ENCODE data around the gene INSR.

DNA sequence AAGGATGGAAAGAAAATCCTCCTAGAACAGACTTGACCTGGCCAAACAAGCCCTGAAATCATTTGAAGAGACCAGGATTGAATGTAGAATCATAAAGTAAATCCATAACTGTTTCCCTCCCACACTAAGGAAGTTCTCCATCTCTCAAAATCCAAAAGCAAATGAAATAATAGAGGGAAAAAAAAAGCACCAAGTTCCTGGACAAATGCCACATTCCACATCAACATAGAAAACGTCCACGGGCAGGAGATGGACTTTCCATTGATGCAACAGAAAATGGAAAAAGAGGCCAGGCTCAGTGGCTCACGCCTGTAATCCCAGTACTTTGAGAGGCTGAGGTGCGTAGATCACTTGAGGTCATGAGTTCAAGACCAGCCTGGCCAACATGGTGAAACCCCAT is 56.2 kb downstream of the INSR start:
- TF ChIP-seq, protein P1, sequence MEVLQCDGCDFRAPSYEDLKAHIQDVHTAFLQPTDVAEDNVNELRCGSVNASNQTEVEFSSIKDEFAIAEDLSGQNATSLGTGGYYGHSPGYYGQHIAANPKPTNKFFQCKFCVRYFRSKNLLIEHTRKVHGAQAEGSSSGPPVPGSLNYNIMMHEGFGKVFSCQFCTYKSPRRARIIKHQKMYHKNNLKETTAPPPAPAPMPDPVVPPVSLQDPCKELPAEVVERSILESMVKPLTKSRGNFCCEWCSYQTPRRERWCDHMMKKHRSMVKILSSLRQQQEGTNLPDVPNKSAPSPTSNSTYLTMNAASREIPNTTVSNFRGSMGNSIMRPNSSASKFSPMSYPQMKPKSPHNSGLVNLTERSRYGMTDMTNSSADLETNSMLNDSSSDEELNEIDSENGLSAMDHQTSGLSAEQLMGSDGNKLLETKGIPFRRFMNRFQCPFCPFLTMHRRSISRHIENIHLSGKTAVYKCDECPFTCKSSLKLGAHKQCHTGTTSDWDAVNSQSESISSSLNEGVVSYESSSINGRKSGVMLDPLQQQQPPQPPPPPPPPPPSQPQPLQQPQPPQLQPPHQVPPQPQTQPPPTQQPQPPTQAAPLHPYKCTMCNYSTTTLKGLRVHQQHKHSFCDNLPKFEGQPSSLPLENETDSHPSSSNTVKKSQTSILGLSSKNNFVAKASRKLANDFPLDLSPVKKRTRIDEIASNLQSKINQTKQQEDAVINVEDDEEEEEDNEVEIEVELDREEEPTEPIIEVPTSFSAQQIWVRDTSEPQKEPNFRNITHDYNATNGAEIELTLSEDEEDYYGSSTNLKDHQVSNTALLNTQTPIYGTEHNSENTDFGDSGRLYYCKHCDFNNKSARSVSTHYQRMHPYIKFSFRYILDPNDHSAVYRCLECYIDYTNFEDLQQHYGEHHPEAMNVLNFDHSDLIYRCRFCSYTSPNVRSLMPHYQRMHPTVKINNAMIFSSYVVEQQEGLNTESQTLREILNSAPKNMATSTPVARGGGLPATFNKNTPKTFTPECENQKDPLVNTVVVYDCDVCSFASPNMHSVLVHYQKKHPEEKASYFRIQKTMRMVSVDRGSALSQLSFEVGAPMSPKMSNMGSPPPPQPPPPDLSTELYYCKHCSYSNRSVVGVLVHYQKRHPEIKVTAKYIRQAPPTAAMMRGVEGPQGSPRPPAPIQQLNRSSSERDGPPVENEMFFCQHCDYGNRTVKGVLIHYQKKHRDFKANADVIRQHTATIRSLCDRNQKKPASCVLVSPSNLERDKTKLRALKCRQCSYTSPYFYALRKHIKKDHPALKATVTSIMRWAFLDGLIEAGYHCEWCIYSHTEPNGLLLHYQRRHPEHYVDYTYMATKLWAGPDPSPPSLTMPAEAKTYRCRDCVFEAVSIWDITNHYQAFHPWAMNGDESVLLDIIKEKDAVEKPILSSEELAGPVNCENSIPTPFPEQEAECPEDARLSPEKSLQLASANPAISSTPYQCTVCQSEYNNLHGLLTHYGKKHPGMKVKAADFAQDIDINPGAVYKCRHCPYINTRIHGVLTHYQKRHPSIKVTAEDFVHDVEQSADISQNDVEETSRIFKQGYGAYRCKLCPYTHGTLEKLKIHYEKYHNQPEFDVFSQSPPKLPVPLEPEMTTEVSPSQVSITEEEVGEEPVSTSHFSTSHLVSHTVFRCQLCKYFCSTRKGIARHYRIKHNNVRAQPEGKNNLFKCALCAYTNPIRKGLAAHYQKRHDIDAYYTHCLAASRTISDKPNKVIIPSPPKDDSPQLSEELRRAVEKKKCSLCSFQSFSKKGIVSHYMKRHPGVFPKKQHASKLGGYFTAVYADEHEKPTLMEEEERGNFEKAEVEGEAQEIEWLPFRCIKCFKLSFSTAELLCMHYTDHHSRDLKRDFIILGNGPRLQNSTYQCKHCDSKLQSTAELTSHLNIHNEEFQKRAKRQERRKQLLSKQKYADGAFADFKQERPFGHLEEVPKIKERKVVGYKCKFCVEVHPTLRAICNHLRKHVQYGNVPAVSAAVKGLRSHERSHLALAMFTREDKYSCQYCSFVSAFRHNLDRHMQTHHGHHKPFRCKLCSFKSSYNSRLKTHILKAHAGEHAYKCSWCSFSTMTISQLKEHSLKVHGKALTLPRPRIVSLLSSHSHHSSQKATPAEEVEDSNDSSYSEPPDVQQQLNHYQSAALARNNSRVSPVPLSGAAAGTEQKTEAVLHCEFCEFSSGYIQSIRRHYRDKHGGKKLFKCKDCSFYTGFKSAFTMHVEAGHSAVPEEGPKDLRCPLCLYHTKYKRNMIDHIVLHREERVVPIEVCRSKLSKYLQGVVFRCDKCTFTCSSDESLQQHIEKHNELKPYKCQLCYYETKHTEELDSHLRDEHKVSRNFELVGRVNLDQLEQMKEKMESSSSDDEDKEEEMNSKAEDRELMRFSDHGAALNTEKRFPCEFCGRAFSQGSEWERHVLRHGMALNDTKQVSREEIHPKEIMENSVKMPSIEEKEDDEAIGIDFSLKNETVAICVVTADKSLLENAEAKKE (CRISPR knock-in tag; IDR thresholded peaks at IDR 0.05), result no peak
- TF ChIP-seq, protein P2, sequence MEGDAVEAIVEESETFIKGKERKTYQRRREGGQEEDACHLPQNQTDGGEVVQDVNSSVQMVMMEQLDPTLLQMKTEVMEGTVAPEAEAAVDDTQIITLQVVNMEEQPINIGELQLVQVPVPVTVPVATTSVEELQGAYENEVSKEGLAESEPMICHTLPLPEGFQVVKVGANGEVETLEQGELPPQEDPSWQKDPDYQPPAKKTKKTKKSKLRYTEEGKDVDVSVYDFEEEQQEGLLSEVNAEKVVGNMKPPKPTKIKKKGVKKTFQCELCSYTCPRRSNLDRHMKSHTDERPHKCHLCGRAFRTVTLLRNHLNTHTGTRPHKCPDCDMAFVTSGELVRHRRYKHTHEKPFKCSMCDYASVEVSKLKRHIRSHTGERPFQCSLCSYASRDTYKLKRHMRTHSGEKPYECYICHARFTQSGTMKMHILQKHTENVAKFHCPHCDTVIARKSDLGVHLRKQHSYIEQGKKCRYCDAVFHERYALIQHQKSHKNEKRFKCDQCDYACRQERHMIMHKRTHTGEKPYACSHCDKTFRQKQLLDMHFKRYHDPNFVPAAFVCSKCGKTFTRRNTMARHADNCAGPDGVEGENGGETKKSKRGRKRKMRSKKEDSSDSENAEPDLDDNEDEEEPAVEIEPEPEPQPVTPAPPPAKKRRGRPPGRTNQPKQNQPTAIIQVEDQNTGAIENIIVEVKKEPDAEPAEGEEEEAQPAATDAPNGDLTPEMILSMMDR (conservative IDR thresholded peaks at IDR 0.05; ENCODE audit: low read depth in 2 of 2), result no peak
- TF ChIP-seq JUNB (IDR thresholded peaks at IDR 0.05; ENCODE audit: unreplicated experiment) (no peak), NANOG (IDR thresholded peaks at IDR 0.05; ENCODE audit: borderline replicate concordance) (no peak), EZH2 (IDR thresholded peaks at IDR 0.05; ENCODE audit: low read depth, unreplicated experiment) (no peak), ZNF331 (CRISPR knock-in tag; IDR thresholded peaks at IDR 0.05; ENCODE audit: low read depth) (no peak)
- TF ChIP-seq, protein P3, sequence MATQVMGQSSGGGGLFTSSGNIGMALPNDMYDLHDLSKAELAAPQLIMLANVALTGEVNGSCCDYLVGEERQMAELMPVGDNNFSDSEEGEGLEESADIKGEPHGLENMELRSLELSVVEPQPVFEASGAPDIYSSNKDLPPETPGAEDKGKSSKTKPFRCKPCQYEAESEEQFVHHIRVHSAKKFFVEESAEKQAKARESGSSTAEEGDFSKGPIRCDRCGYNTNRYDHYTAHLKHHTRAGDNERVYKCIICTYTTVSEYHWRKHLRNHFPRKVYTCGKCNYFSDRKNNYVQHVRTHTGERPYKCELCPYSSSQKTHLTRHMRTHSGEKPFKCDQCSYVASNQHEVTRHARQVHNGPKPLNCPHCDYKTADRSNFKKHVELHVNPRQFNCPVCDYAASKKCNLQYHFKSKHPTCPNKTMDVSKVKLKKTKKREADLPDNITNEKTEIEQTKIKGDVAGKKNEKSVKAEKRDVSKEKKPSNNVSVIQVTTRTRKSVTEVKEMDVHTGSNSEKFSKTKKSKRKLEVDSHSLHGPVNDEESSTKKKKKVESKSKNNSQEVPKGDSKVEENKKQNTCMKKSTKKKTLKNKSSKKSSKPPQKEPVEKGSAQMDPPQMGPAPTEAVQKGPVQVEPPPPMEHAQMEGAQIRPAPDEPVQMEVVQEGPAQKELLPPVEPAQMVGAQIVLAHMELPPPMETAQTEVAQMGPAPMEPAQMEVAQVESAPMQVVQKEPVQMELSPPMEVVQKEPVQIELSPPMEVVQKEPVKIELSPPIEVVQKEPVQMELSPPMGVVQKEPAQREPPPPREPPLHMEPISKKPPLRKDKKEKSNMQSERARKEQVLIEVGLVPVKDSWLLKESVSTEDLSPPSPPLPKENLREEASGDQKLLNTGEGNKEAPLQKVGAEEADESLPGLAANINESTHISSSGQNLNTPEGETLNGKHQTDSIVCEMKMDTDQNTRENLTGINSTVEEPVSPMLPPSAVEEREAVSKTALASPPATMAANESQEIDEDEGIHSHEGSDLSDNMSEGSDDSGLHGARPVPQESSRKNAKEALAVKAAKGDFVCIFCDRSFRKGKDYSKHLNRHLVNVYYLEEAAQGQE (IDR thresholded peaks at IDR 0.05; ENCODE audit: unreplicated experiment), result no peak
